ENCODE measurements around the gene LRRK1.

The LRRK1 gene, protein sequence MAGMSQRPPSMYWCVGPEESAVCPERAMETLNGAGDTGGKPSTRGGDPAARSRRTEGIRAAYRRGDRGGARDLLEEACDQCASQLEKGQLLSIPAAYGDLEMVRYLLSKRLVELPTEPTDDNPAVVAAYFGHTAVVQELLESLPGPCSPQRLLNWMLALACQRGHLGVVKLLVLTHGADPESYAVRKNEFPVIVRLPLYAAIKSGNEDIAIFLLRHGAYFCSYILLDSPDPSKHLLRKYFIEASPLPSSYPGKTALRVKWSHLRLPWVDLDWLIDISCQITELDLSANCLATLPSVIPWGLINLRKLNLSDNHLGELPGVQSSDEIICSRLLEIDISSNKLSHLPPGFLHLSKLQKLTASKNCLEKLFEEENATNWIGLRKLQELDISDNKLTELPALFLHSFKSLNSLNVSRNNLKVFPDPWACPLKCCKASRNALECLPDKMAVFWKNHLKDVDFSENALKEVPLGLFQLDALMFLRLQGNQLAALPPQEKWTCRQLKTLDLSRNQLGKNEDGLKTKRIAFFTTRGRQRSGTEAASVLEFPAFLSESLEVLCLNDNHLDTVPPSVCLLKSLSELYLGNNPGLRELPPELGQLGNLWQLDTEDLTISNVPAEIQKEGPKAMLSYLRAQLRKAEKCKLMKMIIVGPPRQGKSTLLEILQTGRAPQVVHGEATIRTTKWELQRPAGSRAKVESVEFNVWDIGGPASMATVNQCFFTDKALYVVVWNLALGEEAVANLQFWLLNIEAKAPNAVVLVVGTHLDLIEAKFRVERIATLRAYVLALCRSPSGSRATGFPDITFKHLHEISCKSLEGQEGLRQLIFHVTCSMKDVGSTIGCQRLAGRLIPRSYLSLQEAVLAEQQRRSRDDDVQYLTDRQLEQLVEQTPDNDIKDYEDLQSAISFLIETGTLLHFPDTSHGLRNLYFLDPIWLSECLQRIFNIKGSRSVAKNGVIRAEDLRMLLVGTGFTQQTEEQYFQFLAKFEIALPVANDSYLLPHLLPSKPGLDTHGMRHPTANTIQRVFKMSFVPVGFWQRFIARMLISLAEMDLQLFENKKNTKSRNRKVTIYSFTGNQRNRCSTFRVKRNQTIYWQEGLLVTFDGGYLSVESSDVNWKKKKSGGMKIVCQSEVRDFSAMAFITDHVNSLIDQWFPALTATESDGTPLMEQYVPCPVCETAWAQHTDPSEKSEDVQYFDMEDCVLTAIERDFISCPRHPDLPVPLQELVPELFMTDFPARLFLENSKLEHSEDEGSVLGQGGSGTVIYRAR (N-terminal part only)

DNA sequence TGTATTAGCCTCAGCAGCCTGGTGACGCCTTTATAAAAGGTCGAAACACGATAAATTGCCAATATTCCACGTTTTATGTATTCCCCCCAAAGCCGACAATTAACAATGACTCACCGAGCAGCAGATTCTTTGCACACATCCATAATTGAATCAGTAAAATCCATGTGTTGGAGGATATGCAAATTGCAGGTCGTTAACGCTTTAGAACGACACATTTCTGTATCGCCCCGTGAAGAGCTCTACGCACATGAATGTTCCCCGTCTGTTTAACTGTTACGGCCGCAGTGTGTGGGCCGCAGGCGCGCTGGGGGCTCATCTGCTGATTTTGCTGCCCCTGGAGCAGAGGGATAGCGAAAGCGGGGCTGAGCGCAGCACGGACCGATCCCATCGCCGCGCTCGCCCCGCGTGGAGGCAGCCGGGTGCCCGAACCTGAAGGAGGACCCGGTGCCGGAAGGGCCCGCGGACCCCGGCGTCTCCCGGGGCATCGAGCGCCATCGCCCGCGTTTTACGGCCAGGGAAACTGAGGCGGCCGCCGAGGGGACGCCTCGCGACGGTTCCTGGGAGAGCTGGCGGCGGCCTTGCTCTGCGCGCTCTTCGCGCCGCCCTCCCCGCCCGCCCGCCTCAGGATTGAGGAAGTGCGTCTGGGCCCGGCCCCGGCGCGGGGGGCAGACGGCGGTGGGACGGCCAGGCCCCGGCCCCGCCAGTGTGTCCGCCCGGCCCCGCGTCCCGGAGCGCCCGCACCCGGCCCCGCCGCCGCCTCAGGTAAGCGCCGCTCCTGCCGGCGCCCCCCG, at the start of gene LRRK1:
Gene LRRK1, plus strand, starts transcription at position 668 of the 791 bp plus-strand sequence. CDS start 5,276 bp downstream, outside the sequence.
- DNase-seq (ENCODE audit: low read depth) = no peak

DNA sequence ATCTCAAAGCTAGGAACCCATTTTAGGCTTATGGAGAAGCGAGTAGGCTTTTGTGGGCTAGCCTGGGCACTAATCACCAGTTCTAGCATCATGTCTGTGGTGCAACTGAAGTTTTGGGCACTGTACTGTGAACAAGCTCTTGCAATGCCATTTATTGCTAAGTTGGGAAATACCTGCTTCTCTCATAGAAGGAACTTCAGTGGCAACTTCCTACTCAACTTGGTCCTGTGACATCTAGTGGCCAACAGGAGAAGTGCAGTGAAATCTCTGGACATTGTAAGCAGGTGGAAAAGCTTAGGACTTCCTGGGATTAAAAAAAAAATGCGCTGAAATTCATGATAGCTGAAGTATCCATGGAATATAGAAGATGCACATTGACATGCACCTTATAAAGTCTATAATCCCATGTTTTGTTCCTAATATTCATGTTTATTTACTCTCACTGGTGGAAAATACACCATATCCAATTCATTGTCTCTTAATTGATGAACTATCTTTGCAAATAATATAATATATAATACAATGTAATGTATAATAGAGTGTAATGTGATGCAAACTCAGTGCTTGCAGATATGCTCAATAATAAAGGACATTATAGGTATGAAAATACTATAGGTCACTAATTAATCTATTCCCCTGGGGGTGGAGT, 46.0 kb upstream of the LRRK1 start:
- peak; percentile 14 for DNase-seq (ENCODE audit: low read depth)

DNA sequence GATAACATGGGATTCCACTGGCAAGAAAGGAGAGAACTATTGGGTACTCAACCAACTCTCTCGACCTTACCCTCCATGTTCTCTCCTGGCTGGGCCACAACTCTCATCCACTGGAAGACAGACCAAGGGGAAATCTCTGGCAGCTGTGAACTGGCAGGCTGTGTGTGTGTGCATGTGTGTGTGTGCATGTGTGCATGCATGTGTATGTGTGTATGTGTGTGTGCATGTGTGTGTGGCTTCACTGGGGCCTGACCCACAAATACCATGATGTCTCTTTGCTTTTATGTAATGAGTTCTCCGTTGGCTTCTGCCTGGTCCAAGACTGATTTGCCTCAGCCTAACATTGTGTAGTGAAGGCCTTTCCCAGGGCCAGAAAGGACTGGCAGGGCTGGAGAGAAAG, 43.7 kb upstream of the LRRK1 start:
- no peak for DNase-seq (ENCODE audit: low read depth)

DNA sequence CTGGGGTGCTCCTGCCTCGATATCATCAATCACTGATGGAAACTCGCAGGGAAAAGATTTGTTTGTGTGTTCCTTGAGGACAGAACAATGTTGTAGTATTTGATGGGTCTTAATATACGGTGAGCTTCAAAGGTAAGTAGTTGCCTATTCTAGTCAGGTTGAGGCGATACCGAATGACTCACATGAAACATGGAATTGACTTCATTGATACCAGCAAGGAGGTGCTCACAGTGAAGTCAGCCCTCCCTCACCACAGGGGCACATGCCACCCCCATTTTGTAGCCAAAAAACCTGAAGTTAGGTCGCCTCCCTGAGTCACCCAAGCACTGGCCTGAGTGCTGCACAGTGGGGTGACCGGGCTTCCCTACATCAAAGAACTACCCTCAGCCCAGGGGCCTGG, 43.2 kb upstream of the LRRK1 start:
- DNase-seq (ENCODE audit: low read depth) = no peak

DNA sequence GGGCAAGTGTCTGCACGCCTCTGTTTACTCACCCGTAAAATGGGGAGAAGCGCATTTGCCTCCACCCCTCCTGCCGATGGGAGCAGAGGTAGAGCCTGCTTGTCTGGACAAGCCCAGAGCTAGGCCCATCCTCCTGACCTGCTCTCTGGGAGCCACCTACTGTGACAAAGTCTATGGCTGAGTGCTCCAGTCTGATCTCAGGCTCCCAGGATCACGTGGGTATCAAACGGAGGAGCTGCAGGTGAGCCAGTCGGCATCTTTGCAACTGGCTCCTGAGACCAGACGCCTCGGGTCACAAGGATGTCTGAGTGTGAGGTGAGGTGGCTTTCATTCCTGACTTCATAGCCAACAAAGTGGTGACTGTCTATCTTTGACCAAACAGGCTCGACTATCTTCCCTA, 41.6 kb upstream of the LRRK1 start:
- no peak for DNase-seq (ENCODE audit: low read depth)

DNA sequence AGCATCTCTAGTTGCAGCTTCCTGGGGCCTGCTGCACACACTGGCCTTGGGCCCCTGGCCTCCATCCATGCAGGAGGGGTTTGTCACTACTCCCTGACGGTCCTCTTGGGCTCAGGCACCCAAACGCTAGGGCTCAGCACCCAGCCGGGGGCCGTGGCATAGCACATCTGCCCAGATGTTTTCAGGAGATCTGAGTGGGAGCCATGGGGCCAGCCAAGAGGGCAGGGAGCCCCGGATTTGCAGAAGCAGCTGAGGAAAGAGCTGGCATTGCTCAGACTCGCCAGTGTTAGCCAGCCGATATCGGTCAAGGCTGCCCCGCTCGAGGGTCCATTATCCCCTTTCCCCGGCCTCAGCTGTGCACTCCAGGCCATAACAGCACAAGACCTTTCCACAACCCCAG, 41.0 kb upstream of the LRRK1 start:
- no peak for DNase-seq (ENCODE audit: low read depth)

DNA sequence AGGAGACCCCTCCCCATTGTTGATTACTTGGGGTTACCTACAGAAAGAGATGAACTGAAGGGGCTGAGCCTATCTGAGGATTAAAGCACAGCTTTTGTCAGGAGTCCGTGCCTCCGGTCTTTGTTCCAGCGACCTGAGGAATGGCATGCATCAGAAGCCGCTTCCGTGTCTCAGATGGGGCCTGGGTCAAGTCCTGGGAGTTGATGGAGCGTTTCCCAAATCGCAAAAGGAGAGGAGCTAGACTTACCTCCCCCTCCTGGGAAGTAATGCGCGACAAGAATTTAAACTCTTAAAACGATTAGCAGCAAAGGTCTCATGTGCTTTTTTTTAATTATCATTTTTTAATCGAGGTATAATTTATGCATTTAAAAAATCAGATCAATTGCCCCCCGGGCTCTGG, 40.5 kb upstream of the LRRK1 start:
- no peak for DNase-seq (ENCODE audit: low read depth)

DNA sequence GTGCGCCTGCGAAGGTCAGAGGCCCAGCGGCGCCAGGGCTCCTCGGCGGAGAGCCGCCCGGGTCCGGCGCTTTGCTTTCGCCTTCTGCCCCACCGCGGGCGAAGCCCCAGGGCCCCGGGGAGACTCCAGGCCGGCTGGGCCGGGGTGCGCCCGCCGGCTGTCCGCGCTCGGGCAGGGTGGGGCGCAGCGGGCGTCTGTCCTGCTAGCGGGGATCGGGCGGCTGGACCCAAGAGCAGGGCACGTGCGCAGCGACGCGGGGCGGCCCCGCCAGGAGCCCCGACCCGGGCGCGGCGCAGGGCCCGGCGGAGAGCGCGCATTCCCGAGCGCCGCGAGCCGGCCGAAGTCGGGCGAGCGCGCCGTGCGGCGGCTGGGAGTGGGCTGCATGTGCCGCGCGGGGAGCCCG, 40.1 kb upstream of the LRRK1 start:
- DNase-seq (ENCODE audit: low read depth) = no peak

DNA sequence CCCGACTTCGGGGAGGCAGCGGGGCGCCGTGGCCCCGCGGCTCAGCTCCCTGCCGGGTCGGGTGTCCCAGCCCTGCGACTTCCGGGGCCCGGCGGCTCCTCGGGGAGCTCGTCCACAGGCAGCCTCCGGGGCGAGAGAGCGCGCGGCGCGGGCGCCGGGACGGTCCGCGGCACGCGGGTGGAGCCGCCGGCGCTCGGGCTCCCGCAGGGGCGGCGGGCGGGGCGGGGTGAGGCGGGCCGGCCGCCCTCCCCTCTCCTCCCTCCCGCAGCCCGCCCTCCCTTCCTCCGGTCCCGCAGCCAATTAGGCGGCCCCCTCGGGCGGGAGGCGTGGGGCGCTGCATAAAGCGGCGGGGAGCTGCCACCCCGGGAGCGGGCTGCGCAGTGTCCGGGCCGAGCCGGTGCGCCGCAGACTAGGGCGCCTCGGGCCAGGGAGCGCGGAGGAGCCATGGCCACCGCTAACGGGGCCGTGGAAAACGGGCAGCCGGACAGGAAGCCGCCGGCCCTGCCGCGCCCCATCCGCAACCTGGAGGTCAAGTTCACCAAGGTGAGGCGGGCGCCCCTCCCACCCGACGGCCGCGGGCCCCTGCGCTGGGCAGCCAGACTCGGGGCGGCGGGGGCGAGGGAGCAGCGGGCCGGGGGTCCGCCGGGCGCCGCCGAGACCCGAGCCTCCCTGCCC, 39.6 kb upstream of the LRRK1 start, which contains the start of gene ALDH1A3:
Gene ALDH1A3, plus strand, starts transcription at position 368 of the 675 bp plus-strand sequence. Its CDS starts 77 bp downstream, at position 445.
- DNase-seq (ENCODE audit: low read depth) = no peak

DNA sequence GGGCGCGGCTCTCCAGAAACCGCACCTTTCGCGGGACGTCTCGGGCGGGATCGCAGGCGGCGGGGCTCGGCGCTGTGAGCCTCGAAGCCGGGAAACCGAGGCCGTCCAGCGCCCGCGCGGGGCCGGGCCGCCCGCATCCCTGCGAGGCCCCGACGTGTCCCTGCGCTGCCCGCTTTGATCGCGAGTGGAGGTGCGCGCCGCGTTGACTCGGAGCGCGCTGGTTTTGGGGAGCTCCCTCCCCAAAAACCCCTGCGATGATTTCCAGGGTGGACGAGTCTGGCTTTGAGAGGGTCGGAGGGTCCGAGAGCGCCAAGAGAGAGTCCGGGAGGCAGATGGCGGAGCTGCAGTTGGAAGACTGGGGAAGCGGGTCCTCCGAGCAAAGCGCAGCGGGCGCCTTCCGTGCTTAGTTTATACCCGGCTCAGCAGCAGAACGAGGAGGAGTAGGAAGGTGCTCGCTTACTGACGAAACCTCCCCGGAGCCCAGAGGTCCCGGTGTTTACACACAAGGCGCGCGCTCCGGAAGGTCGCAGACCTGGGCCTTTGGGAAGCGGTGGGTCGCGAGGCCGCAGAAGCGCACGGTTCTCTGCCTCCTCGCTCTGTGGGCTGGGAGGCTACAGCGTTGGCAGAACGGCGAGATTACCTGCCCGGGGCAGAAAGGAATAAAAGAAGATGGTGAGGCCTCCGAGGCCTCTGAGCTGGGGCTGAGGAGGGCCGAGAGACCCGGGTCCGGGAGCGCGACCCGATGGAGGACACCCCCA, 38.8 kb upstream of the LRRK1 start:
- no peak for DNase-seq (ENCODE audit: low read depth)

DNA sequence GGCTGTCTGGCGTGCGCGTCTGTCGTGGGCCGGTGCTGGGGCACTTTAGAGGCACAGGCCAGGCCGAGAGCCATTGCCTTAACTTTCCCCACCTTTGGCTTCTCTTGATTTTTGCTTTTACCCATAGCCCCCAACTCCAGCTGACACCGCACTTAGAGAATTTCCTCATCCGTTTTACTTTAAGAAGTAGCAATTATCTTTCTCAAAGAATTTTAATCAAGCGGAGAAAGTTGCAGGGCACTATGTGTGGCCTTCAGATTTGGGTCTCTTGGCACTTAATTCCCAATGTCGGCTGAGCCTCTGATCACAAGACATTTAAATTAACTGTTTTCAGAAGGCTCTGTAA, 38.3 kb upstream of the LRRK1 start:
- no peak for DNase-seq (ENCODE audit: low read depth)

DNA sequence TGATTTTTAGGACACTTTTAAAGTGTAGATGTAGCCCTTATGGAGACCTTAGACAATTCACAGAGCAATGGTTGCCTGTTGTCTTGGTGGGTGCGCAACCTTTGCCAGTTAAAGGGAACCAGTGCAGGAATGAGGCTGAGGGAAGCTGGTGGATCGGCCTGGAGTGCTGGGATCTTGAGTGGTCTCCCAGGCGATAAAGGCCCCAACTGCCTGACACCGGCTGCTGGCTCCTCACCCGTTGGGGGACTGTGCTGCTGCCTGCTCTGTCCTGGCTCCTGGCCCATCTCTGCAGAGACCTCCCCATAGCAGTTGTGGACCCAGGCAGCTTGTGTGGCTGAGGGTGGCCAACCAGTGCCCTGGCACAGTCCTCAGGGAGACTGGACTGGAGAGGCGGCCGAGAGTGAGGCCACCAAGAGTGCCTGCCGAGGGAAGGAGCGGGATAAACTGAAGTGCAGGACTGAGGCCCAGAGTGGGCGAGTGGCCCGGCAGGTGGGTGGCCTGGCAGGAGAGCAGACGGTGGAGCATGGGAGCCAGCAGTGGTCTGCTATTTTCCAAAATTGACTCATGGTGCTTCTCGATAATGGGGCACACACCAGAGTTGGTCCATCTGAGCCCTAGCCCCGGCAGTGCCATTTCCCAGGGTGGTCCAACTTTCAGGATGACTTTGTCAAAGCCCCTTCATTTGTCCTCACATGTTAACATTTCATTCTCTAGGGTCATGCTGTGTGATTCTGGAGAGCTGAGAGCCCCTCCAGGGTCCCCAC, 37.4 kb upstream of the LRRK1 start:
- no peak for DNase-seq (ENCODE audit: low read depth)

DNA sequence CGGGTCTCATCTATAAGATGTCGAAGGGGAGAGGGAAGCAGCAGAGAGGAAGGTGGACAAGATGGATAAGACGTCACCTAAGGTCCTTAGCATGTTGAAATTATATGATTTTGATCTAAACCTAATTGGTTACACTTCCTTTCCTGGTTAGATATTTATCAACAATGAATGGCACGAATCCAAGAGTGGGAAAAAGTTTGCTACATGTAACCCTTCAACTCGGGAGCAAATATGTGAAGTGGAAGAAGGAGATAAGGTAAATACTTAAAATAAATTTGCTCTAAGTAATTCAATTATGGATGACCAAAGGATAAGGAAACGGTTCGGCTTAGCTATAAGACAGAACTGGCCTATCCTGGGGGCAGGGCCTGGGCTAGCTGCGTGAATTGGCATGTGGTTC, 34.0 kb upstream of the LRRK1 start:
- no peak for DNase-seq (ENCODE audit: low read depth)

DNA sequence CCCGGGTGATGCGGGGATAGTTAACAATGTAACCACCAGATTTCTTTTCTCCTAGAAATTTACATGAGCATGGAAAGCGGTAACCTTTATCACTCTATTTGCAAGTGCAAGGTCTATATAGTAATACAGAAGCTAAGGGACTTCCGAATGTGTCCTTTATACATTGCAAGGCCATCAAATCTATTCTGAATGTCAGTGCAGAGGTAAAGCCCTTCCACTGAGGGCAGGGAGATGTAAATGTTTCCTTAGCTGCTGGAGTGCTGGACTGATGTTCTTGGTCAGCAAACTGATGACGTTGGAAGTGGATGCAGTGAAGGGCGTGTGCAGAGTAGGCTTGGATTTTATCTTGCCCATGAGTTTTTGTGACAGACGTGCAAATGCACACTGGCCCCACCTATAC, 33.3 kb upstream of the LRRK1 start:
- DNase-seq (ENCODE audit: low read depth) = no peak

DNA sequence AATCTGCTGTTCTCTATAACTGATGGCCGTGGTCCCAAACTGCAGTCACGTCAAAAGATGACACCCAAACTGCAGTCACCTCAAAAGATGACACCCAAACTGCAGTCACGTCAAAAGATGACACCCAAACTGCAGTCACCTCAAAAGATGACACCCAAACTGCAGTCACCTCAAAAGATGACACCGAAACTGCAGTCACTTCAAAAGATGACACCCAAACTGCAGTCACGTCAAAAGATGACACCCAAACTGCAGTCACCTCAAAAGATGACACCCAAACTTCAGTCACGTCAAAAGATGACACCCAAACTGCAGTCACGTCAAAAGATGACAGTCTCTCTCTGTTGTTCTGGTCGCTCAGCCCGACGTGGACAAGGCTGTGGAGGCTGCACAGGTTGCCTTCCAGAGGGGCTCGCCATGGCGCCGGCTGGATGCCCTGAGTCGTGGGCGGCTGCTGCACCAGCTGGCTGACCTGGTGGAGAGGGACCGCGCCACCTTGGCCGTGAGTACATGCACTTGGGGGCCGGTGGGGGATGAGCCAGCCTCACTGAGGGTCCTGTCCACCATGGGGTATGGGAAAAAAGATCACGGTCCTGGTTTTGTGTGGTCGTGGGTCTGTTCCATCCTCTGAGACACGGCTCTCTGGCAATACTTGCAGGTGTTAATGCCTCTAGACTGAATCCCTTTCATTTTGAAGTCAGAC, 31.8 kb upstream of the LRRK1 start:
- DNase-seq (ENCODE audit: low read depth) = no peak

DNA sequence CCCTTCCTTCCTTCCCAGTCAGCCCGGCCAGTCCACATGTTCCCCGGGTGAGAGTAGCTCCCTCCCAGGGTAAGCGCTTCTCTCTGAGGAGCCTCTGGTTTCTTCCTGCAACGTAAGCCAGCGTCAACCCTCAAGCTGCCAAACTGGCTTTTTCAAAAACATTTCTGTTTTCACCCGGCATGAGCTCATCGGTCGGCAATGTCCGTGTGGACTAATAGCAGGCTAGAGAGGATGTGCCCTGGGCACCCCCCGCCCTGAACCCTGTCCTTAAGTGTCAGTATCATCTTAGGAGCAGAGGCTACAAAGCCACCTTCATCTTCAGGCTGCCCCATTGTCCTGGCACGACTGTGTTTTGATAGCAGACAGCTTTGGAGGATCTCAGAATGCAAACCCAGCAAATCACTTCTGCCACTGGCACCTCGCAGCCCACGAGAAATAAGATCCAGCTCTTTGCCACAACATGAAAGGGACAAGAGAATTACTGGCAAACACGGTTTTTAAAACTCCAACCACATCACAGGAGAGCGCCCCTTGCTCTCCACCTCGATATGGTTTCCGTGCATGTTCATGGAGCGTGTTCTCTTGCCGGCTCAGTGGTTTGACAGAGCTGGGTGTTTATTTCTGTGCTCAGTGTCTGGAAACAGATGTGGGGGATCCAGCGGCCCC, 29.6 kb upstream of the LRRK1 start:
- no peak for DNase-seq (ENCODE audit: low read depth)

DNA sequence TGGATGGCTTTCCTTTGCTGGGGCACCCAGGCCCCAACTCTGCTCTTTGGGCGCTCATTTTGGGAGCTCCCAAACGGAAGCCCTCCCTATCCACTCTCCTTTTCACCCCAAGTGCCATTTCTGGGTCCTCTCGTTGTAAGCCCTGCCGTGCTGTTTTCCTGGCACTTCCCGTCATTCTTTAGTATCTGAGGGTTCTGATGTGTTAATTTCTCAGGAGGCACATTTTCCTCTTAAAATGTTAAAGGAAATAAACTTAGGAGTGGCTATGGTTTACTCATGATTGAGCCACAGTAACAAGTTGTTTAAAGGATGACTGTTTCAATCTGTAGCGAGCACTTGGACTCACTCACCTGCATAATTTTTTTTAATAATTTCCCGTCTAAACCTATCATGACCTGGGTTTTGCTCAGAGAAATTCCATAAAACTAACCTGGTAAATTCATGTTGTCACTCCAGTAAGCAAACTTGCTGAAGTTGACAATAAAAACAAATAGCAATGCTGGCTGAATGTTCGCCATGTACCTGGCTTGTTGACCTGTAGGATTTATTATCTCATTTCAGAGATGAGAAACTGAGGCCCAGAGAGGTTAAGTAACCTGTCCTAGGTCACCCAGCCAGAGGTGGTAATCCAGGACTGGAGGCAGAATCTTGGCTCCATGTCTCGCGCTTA, 29.0 kb upstream of the LRRK1 start:
- DNase-seq (ENCODE audit: low read depth) = no peak
